ENCODE measurements around the gene MACROD2. TPM values are rescaled to one million over a fixed set of nuclear protein-coding genes. Genes with fewer than 3 reads are reported as not detected.
"Not testable (repeated sequence)": the region's sequence is repeated elsewhere in the genome, so short reads cannot be mapped to it uniquely, and the experiment has no call there.

The MACROD2 gene
- total and polyA plus RNA-seq, 2 of the 4 experiments (the other 2 are of a cell fraction), result not detected

- CTCF ChIA-PET, result no interaction called here
Measured at GRCh38 chr20:15012566-15012965, 1017.2 kb downstream of the MACROD2 start.

GRCh38 chr20:15016875-15017274 is 1021.6 kb downstream of the MACROD2 start:
- BruUV-seq (replicated peaks); H3K4me2 ChIP-seq (ENCODE audit: low read depth, low read length); in situ Hi-C loops (cut with MboI; ENCODE audit: low sequenced_read_pairs); H4K20me1 ChIP-seq (ENCODE audit: insufficient read depth, low read length); H2BK120ac ChIP-seq (ENCODE audit: low read depth, low read length); CTCF ChIA-PET; DNase-seq; H3K9ac ChIP-seq (ENCODE audit: low read depth, low read length); H2AFZ ChIP-seq (replicated peaks; ENCODE audit: low read length, poor library complexity); intact Hi-C loops (cut with micrococcal nuclease); dilution Hi-C loops (cut with HindIII; ENCODE audit: low sequenced_read_pairs, unreplicated experiment); H3K79me1 ChIP-seq (ENCODE audit: low read depth in 1 of 2, low read length in 2 of 2); H2AK9ac ChIP-seq (replicated peaks; ENCODE audit: low read depth, low read length, poor library complexity); ATAC-seq (ENCODE audit: low read depth); H3K23ac ChIP-seq (ENCODE audit: low read depth, low read length); H3K4ac ChIP-seq (ENCODE audit: low read depth, low read length); H2BK5ac ChIP-seq (ENCODE audit: low read depth, low read length, poor library complexity, severe bottlenecking); H3K14ac ChIP-seq (replicated peaks; ENCODE audit: low read depth, low read length); H3K4me3 ChIP-seq (ENCODE audit: insufficient read depth, low read depth, low read length); H3K56ac ChIP-seq (ENCODE audit: extremely low read depth, insufficient read depth, low read length); H2BK15ac ChIP-seq (ENCODE audit: low read depth, low read length); H3K27ac ChIP-seq (ENCODE audit: insufficient read depth, low read length); H4K91ac ChIP-seq (ENCODE audit: insufficient read depth, low read depth, low read length); H3K4me1 ChIP-seq (ENCODE audit: control insufficient read depth, insufficient read depth, low read length); H3K9me1 ChIP-seq (ENCODE audit: insufficient read depth, low read length); H3K27me3 ChIP-seq (ENCODE audit: control insufficient read depth, insufficient read depth, low read length); H2AK5ac ChIP-seq (ENCODE audit: low read depth, low read length); H3K18ac ChIP-seq (ENCODE audit: low read depth, low read length); H4K5ac ChIP-seq (ENCODE audit: low read depth, low read length); H4K8ac ChIP-seq (ENCODE audit: low read depth in 2 of 2, low read length in 2 of 2); H2BK20ac ChIP-seq (ENCODE audit: low read depth, low read length); POLR2A ChIA-PET (ENCODE audit: unreplicated experiment); H3K36me3 ChIP-seq (ENCODE audit: control insufficient read depth, insufficient read depth, low read length): not testable (repeated sequence)
- H3K9me3 ChIP-seq (ENCODE audit: control insufficient read depth, insufficient read depth, low read length), result peaks cover 13% of the 10 kb centered on the region
- WGBS, 2 experiments (ENCODE audit: extremely low coverage in 2 of 2, insufficient read length in 1 of 2), result no CpG with 5 or more reads among the region's 1 CpG

More at GRCh38 chr20:15012566-15012965, 1017.2 kb downstream of the MACROD2 start:
- Histone ChIP-seq H2AK5ac (ENCODE audit: low read depth, low read length) (no peak overlapping the region), H3K4me1 (ENCODE audit: control insufficient read depth, insufficient read depth, low read length) (no peaks in the 10 kb centered on the region), H2BK20ac (ENCODE audit: low read depth, low read length) (no peak overlapping the region), H4K5ac (ENCODE audit: low read depth, low read length) (no peak overlapping the region), H3K27ac (ENCODE audit: insufficient read depth, low read length) (no peak overlapping the region), H3K18ac (ENCODE audit: low read depth, low read length) (no peak overlapping the region), H2BK15ac (ENCODE audit: low read depth, low read length) (no peak overlapping the region), H3K4ac (ENCODE audit: low read depth, low read length) (no peak overlapping the region), H3K79me1 (ENCODE audit: low read depth in 1 of 2, low read length in 2 of 2) (no peaks in the 10 kb centered on the region), H2BK120ac (ENCODE audit: low read depth, low read length) (no peak overlapping the region), H3K14ac (replicated peaks; ENCODE audit: low read depth, low read length) (no peak overlapping the region), H3K4me3 (ENCODE audit: insufficient read depth, low read depth, low read length) (no peak overlapping the region), H2AK9ac (replicated peaks; ENCODE audit: low read depth, low read length, poor library complexity) (no peak overlapping the region), H3K9ac (ENCODE audit: low read depth, low read length) (no peak overlapping the region), H3K36me3 (ENCODE audit: control insufficient read depth, insufficient read depth, low read length) (no peaks in the 10 kb centered on the region), H3K9me1 (ENCODE audit: insufficient read depth, low read length) (no peaks in the 10 kb centered on the region), H3K4me2 (ENCODE audit: low read depth, low read length) (no peak overlapping the region), H4K8ac (ENCODE audit: low read depth in 2 of 2, low read length in 2 of 2) (no peak overlapping the region), H3K23ac (ENCODE audit: low read depth, low read length) (no peak overlapping the region), H4K91ac (ENCODE audit: insufficient read depth, low read depth, low read length) (no peak overlapping the region), H4K20me1 (ENCODE audit: insufficient read depth, low read length) (no peaks in the 10 kb centered on the region), H3K9me3 (ENCODE audit: control insufficient read depth, insufficient read depth, low read length) (peaks cover 17% of the 10 kb centered on the region), H3K56ac (ENCODE audit: extremely low read depth, insufficient read depth, low read length) (no peak overlapping the region), H2AFZ (replicated peaks; ENCODE audit: low read length, poor library complexity) (no peak overlapping the region), H2BK5ac (ENCODE audit: low read depth, low read length, poor library complexity, severe bottlenecking) (no peak overlapping the region), H3K27me3 (ENCODE audit: control insufficient read depth, insufficient read depth, low read length) (no peaks in the 10 kb centered on the region)
- no peak for DNase-seq
- ATAC-seq (ENCODE audit: low read depth), result no peak
- dilution Hi-C loops (cut with HindIII; ENCODE audit: low sequenced_read_pairs, unreplicated experiment) (no loop called here), intact Hi-C loops (cut with micrococcal nuclease) (no loop called here), in situ Hi-C loops (cut with MboI; ENCODE audit: low sequenced_read_pairs) (no loop called here)
- no peak for TF ChIP-seq MAZ (IDR thresholded peaks at IDR 0.05; ENCODE audit: borderline replicate concordance, low read depth, low read length)
- TF ChIP-seq SMC3 (IDR thresholded peaks at IDR 0.05; ENCODE audit: low read depth, low read length), result no peak
- no peak for TF ChIP-seq BHLHE40 (IDR thresholded peaks at IDR 0.05; ENCODE audit: low read depth, low read length)
- 50% methylated on average over 1 of the region's 6 CpGs; no CpG with 5 or more reads in 1 of the 2 experiments for WGBS, 2 experiments (ENCODE audit: extremely low coverage in 2 of 2, insufficient read length in 1 of 2)
- POLR2A ChIA-PET (ENCODE audit: unreplicated experiment), result no interaction called here
- no TSS peak for BruUV-seq (replicated peaks)

Measured in IMR-90 (cell line).